Lower leg skin (tissue), 4 donors: ENCODE results near the gene BTBD7. TPM values are rescaled to one million over a fixed set of nuclear protein-coding genes. Genes with fewer than 3 reads are reported as not detected.
"Not testable (repeated sequence)": the region's sequence is repeated elsewhere in the genome, so short reads cannot be mapped to it uniquely, and the experiment has no call there.

ENCODE experiments used
- DNase-seq, 2 donors: peaks; one replicate each; pipeline ENCODE4 v3.0.0-alpha.2; 2019; ENCODE audit warnings: low spot score in 2 of 2
- H3K4me3 ChIP-seq: fragments of 200-600 bp; sonication (generic); 2 replicates; pipeline ENCODE4 v1.5.1; 2017; ENCODE audit warnings: mild to moderate bottlenecking, low read depth; ENCODE audit not compliant: poor library complexity, severe bottlenecking
- POLR2A ChIP-seq, 2 donors: fragments of 450-650 bp; IDR thresholded peaks; one replicate each; pipeline ENCODE4 v1.6.1; 2016 to 2017; ENCODE audit warnings: antibody characterized with exemption in 2 of 2, mild to moderate bottlenecking in 1 of 2, moderate library complexity in 1 of 2
- WGBS, 2 donors: methylation state at CpG; one replicate each; pipeline ENCODE4 v1.1.5; 2018; 5-methylcytosine and 5-hydroxymethylcytosine counted together
- intact Hi-C: fragments of 100-400 bp; cut with DNase I; formaldehyde crosslinking; loops from one replicate; pipeline ENCODE4 v1.15.0; 2023; ENCODE audit warnings: low total_unique reads
- total RNA-seq, 4 donors: library from RNA; depleted of rRNA; stranded (reverse); fragments of >200 nt; gene quantifications; one replicate each; pipeline ENCODE4 v1.1.0, GENCODE V29; 2016
- TF ChIP-seq, protein P1 (sequence below), 3 donors: fragments of 450-650 bp; IDR thresholded peaks; one replicate each; pipeline ENCODE4 v1.5.1; 2016; ENCODE audit warnings: antibody characterized with exemption in 3 of 3, mild to moderate bottlenecking in 3 of 3, moderate library complexity in 2 of 3

BTBD7 gene
- total RNA-seq, 4 donors from 2014 or later = 19.7 to 114 (median 25.7) TPM

DNA sequence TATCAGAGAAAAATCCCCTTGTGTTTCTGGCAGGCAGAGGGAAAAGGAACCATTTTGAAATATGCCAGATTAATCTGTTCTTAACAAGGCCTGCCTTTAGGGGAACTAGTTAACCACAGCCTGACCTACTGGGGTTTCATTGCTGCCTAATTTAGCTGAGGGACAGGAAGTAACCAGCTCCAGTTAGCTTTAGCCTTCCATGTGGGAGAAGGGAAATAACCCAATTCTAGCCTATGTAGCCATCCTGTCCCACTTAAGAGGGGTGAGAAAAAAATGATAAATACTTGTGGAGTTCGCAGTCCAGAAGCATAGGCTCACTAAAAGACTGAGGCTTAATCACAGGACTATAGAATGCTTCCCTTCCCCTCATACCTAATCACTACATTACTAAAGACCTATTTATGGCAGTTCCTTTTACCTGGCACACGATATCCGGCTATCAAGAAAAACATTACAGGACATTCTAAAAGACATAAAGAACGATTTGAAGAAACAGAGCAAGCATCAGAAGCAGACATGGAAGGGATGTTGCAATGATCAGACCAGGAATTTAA, 37.0 kb upstream of the BTBD7 start:
- WGBS, 2 donors = 80 to 85% methylated on average over 4 of the region's 4 CpGs
- TF ChIP-seq, protein P1, sequence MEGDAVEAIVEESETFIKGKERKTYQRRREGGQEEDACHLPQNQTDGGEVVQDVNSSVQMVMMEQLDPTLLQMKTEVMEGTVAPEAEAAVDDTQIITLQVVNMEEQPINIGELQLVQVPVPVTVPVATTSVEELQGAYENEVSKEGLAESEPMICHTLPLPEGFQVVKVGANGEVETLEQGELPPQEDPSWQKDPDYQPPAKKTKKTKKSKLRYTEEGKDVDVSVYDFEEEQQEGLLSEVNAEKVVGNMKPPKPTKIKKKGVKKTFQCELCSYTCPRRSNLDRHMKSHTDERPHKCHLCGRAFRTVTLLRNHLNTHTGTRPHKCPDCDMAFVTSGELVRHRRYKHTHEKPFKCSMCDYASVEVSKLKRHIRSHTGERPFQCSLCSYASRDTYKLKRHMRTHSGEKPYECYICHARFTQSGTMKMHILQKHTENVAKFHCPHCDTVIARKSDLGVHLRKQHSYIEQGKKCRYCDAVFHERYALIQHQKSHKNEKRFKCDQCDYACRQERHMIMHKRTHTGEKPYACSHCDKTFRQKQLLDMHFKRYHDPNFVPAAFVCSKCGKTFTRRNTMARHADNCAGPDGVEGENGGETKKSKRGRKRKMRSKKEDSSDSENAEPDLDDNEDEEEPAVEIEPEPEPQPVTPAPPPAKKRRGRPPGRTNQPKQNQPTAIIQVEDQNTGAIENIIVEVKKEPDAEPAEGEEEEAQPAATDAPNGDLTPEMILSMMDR (IDR thresholded peaks at IDR 0.05) = no peak
- no peak for TF ChIP-seq POLR2A (IDR thresholded peaks at IDR 0.05)

DNA sequence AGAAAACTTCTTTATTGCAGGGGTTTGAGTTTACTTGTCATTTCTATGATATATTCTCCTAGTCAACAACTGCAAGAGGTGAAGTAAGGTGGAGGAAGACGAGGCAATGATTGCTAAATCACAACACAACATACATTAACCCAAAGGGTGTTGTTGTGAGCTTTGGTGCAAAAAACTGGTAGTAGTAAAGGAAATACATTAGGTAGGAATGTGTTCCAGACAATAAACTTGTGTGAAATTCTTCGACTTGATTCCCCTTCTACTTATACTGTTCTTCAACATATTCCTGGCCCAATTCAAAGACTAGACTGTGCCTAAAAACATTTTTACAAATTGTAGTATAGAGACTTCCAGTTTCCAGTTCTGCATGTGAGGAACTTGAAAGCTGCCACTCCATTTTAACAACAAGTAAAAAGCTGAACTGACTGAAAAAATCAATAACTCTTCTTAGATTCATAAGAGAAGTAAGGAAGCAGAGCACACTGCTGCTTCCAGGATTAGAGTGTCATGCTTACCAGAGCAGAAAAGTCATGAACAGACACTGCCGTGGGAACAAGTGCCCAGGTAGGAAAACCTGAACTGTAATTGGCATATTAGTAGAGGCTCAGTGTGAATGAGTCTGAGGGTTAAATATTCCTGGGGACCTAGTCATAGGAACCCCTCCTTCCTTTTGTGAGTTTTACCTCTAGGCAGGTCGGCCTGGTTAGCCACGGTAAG, 36.3 kb upstream of the BTBD7 start:
- no peak for DNase-seq
- H3K4me3 ChIP-seq = no peak overlapping the region
- 58 to 60% methylated on average over 5 of the region's 5 CpGs for WGBS, 2 donors
- no peak for TF ChIP-seq POLR2A (IDR thresholded peaks at IDR 0.05)
- TF ChIP-seq, protein P1 (IDR thresholded peaks at IDR 0.05) = no peak
- intact Hi-C loops = no loop called here

More for the DNA sequence above, 37.0 kb upstream of the BTBD7 start:
- H3K4me3 ChIP-seq = no peak overlapping the region
- no peak for DNase-seq
- intact Hi-C loops = no loop called here

GRCh38 chr14:93354873-93355272, 22.0 kb upstream of the BTBD7 start:
- 90 to 91% methylated on average over 6 of the region's 6 CpGs for WGBS, 2 donors
- DNase-seq, intact Hi-C loops, H3K4me3 ChIP-seq: not testable (repeated sequence)

DNA sequence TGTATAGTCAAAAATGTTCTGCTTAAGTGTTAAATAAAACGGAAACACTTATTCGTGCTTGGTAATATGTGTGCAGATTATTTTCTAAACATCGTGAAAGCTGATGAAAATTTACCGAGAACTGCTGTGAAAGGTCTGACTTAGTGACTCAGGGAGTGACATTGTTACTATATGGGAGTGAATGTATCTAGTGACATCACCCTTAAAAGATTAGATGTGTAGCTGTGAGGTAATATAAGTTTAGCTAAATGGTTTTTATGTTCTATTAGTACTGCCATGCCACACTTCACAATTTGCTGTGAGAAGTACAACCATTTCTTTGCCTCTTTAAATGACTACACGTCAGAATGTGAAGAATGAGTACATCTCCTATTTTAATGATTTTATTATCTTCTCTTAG, 15.5 kb upstream of the BTBD7 start:
- H3K4me3 ChIP-seq = no peak overlapping the region
- no peak for DNase-seq
- 90 to 93% methylated on average over 5 of the region's 5 CpGs for WGBS, 2 donors
- intact Hi-C loops = no loop called here
- TF ChIP-seq, protein P1 (IDR thresholded peaks at IDR 0.05) = no peak
- no peak for TF ChIP-seq POLR2A (IDR thresholded peaks at IDR 0.05)

GRCh38 chr14:93347850-93348249, 15.0 kb upstream of the BTBD7 start:
- TF ChIP-seq POLR2A (IDR thresholded peaks at IDR 0.05) = no peak
- TF ChIP-seq, protein P1 (IDR thresholded peaks at IDR 0.05) = no peak
- intact Hi-C loops = no loop called here
- DNase-seq = no peak
- no peak overlapping the region for H3K4me3 ChIP-seq
- 83% methylated on average over 8 of the region's 8 CpGs for WGBS, 2 donors

GRCh38 chr14:93346926-93347721, 14.3 kb upstream of the BTBD7 start, which contains the start of gene COX8C:
COX8C (plus strand) TSS chr14:93347182; CDS start chr14:93347269, 87 bp downstream.
- intact Hi-C loops = no loop called here
- DNase-seq = no peak
- TF ChIP-seq POLR2A (IDR thresholded peaks at IDR 0.05) = no peak
- TF ChIP-seq, protein P1 (IDR thresholded peaks at IDR 0.05) = no peak
- H3K4me3 ChIP-seq = no peak within 1 kb of the TSS
- 94 to 96% methylated on average over 60 of the region's 60 CpGs for WGBS, 2 donors
